Duodenal mucosa (tissue), 2 donors: ENCODE measurements around the gene MUC5B.
"Not testable (repeated sequence)": the region's sequence is repeated elsewhere in the genome, so short reads cannot be mapped to it uniquely, and the experiment has no call there.

ENCODE experiments used
- H3K27ac ChIP-seq: one replicate; pipeline ENCODE4 v1.7.0; 2013; ENCODE audit warnings: low read depth, low read length
- H3K27me3 ChIP-seq, 2 donors: one replicate each; pipeline ENCODE4 v1.7.0; 2013; ENCODE audit warnings: low read length in 2 of 2, control low read depth in 1 of 2; ENCODE audit not compliant: insufficient read depth in 2 of 2, control insufficient read depth in 1 of 2
- H3K36me3 ChIP-seq, 2 donors: one replicate each; pipeline ENCODE4 v1.7.0; 2013; ENCODE audit warnings: low read length in 2 of 2, control low read depth in 1 of 2; ENCODE audit not compliant: insufficient read depth in 2 of 2, control insufficient read depth in 1 of 2
- H3K4me1 ChIP-seq, 2 donors: one replicate each; pipeline ENCODE4 v1.7.0; 2013; ENCODE audit warnings: low read length in 2 of 2, control low read depth in 1 of 2; ENCODE audit not compliant: insufficient read depth in 2 of 2, control insufficient read depth in 1 of 2
- H3K4me3 ChIP-seq, 2 donors: one replicate each; pipeline ENCODE4 v1.7.0; 2013; ENCODE audit warnings: low read length in 2 of 2, low read depth in 1 of 2
- H3K9ac ChIP-seq, 2 donors: one replicate each; pipeline ENCODE4 v1.7.0; 2013; ENCODE audit warnings: low read length in 2 of 2, low read depth in 1 of 2
- H3K9me3 ChIP-seq, 2 donors: one replicate each; pipeline ENCODE4 v1.7.0; 2013; ENCODE audit warnings: low read length in 2 of 2, control low read depth in 1 of 2; ENCODE audit not compliant: control insufficient read depth in 1 of 2

The MUC5B gene

GRCh38 chr11:1259076-1259461, 36.2 kb downstream of the MUC5B start:
- no peak overlapping the region for H3K4me3 ChIP-seq
- no peak overlapping the region for H3K27ac ChIP-seq
- H3K27me3 ChIP-seq = no peaks in the 10 kb centered on the region
- no peaks in the 10 kb centered on the region for H3K9me3 ChIP-seq
- H3K4me1 ChIP-seq = peaks cover 13 to 18% of the 10 kb centered on the region in 2 donors
- no peak overlapping the region for H3K9ac ChIP-seq
- H3K36me3 ChIP-seq = no peaks in the 10 kb centered on the region

DNA sequence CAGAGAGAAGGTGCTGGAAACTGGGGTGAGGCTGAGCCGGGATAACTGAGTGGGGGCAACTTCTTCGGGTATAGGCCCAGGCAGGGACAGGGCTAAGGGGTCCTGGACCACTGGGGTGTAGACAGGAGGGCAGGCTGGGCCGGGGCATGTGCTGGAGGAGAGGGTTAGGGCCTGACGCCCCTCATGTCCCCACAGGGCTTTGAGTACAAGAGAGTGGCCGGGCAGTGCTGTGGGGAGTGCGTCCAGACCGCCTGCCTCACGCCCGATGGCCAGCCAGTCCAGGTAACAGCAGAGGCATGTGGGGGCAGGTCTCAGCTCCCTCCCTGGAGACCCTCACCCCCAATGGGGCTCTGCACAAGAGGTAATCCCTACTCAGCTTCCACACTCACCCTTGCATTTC, 36.7 kb downstream of the MUC5B start:
- Histone ChIP-seq H3K27me3 (no peaks in the 10 kb centered on the region), H3K4me1 (peaks cover 13 to 18% of the 10 kb centered on the region in 2 donors), H3K36me3 (no peaks in the 10 kb centered on the region), H3K27ac (no peak overlapping the region), H3K9ac (no peak overlapping the region), H3K9me3 (no peaks in the 10 kb centered on the region), H3K4me3 (no peak overlapping the region)

GRCh38 chr11:1260023-1260501, 37.2 kb downstream of the MUC5B start:
- Histone ChIP-seq H3K4me3 (no peak overlapping the region), H3K27ac (no peak overlapping the region), H3K4me1 (peaks cover 13 to 18% of the 10 kb centered on the region in 2 donors), H3K9ac (no peak overlapping the region), H3K27me3 (no peaks in the 10 kb centered on the region), H3K36me3 (no peaks in the 10 kb centered on the region), H3K9me3 (no peaks in the 10 kb centered on the region)

- Histone ChIP-seq H3K27ac (no peak overlapping the region), H3K4me3 (no peak overlapping the region), H3K9ac (no peak overlapping the region), H3K36me3 (no peaks in the 10 kb centered on the region), H3K4me1 (peaks cover 13 to 18% of the 10 kb centered on the region in 2 donors), H3K27me3 (no peaks in the 10 kb centered on the region), H3K9me3 (no peaks in the 10 kb centered on the region)
These were observed 37.8 kb downstream of the MUC5B start for GRCh38 chr11:1260620-1261019.

GRCh38 chr11:1261241-1262071, 38.6 kb downstream of the MUC5B start:
- Histone ChIP-seq H3K4me1 (peaks cover 13 to 18% of the 10 kb centered on the region in 2 donors), H3K36me3 (no peaks in the 10 kb centered on the region), H3K27me3 (no peaks in the 10 kb centered on the region), H3K27ac (no peak overlapping the region), H3K9me3 (no peaks in the 10 kb centered on the region), H3K4me3 (peak overlapping the region; percentile 75 to 80), H3K9ac (peak overlapping the region in 1 of 2 donors; percentile 81)

DNA sequence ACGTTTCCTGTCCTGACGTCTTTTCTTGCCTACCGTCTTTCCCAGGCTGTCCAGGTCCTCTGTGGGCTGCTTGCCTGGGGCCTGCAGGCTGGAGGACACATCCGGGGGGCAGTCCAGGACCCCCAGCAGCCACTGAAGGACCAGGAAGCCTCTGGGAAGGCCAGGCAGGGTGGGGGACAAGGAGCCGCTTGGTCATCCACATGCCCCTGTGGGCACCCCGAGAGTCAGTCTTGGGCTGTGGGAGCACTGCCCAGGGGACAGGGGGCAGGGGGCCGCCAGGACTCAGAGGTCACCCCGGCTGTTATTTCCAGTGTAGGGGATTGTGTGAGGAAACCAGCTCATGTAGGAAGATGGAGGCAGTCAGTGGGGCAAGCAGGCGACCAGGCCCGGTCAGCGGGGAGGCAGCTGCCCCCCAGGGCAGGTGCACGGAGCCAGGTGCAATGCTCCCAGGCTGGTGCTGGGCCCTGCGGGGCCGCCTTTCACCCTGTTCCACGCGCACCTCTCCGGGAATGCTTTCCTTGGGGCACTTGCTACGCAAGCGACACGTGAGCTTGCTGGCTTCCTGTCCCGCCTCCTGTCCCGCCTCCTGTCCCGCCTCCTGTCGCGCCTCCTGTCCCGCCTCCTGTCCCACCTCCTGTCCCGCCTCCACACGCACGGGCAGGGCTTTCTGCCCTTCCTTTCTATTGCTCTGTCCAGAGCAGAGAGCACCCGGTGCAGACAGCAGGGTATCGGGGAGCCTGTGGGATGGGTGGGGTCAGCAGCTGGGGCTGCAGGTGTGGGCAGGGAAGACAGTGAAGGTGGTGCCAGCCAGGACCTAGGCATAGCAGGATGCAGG, 39.5 kb downstream of the MUC5B start:
- H3K4me1 ChIP-seq = peaks cover 13 to 18% of the 10 kb centered on the region in 2 donors

DNA sequence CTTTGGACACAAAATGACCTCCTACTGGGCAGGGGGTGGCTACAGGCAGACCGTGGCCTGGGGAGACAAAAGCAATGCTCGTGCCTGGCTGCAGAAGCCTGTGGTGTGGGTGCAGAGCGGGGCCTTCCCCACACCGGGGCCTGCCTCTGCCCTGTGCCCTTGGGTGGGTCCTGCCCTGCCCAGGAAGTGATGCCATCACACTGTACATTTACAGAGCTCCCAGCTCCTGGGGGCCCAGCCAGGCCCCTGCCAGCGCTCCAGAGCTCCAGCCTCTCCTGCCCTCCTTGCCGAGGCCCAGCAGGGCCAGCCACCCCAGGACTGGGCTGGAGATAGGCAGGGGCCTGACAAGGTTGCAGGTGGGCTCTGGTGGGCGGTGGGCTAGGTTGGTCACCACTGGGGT, 40.1 kb downstream of the MUC5B start:
- no peaks in the 10 kb centered on the region for H3K9me3 ChIP-seq
- H3K4me1 ChIP-seq = peaks cover 13 to 18% of the 10 kb centered on the region in 2 donors
- peak overlapping the region; percentile 23 for H3K27ac ChIP-seq
- H3K36me3 ChIP-seq = no peaks in the 10 kb centered on the region
- no peaks in the 10 kb centered on the region for H3K27me3 ChIP-seq
- H3K4me3 ChIP-seq = peak overlapping the region; percentile 75 to 80
- H3K9ac ChIP-seq = peak overlapping the region; percentile 74

More for the DNA sequence above, 39.5 kb downstream of the MUC5B start:
- Histone ChIP-seq H3K4me3 (peak overlapping the region; percentile 75 to 80), H3K27ac (peak overlapping the region; percentile 36), H3K36me3 (no peaks in the 10 kb centered on the region), H3K9ac (peak overlapping the region; percentile 74 to 81), H3K9me3 (no peaks in the 10 kb centered on the region), H3K27me3 (no peaks in the 10 kb centered on the region)

DNA sequence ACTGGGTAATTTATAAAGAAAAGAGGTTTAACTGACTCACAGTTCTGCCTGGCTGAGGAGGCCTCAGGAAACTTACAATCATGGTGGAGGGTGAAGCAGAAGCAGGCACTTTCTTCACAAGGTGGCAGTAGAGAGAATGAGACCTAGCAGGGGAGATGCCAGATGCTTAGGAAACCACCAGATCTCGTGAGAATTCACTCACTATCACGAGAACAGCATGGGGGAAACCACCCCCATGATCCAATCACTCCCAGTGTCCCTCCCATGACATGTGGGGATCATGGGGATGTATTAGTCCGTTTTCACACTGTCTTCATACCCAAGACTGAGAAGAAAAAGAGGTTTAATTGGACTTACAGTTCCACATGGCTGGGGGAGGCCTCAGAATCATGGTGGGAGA, 41.6 kb downstream of the MUC5B start:
- H3K9ac ChIP-seq, H3K27me3 ChIP-seq, H3K27ac ChIP-seq, H3K9me3 ChIP-seq, H3K4me3 ChIP-seq, H3K36me3 ChIP-seq: not testable (repeated sequence)
- H3K4me1 ChIP-seq = peaks cover 13 to 18% of the 10 kb centered on the region in 2 donors

DNA sequence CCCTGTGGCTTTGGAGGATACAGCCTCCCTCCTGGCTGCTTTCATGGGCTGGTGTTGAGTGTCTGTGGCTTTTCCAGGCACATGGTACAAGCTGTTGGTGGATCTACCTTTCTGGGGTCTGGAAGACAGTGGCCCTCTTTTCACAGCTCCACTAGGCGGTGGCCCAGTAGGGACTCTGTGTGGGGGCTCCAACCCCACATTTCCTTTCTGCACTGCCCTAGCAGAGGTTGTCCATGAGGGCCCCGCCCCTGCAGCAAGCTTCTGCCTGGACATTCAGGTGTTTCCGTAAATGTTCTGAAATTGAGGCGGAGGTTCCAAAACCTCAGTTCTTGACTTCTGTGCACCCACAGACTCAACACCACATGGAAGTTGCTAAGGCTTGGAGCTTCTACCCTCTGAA, 42.6 kb downstream of the MUC5B start:
- peaks cover 13 to 18% of the 10 kb centered on the region in 2 donors for H3K4me1 ChIP-seq
- H3K9ac ChIP-seq, H3K9me3 ChIP-seq, H3K36me3 ChIP-seq, H3K27me3 ChIP-seq, H3K4me3 ChIP-seq, H3K27ac ChIP-seq: not testable (repeated sequence)

- H3K36me3 ChIP-seq, H3K27ac ChIP-seq: not testable (repeated sequence)
These were observed 44.1 kb downstream of the MUC5B start for GRCh38 chr11:1266976-1267375.

More at GRCh38 chr11:1266976-1267375, 44.1 kb downstream of the MUC5B start:
- not testable (repeated sequence) for H3K4me3 ChIP-seq, H3K9ac ChIP-seq, H3K9me3 ChIP-seq, H3K27me3 ChIP-seq
- peaks cover 10 to 15% of the 10 kb centered on the region in 2 donors for H3K4me1 ChIP-seq
